GM12878 (cell line): Measurements from ENCODE around the gene RAMACL. TPM values are rescaled to one million over a fixed set of nuclear protein-coding genes. Genes with fewer than 3 reads are reported as not detected.

Experiments
- ATAC-seq: fragments of 200-7000 bp; cut with Tn5 transposase; 3 replicates; pipeline ENCODE4 v1.9.1; 2020; ENCODE audit warnings: mild to moderate bottlenecking, moderate library complexity
- BruUV-seq: library from RNA; stranded (reverse); fragments of 400-500 nt; replicated peaks from 2 replicates; lab custom pipeline; 2021; lab: Mats Ljungman, UMichigan
- CTCF ChIA-PET: fragments of 300-600 bp; sonication (Branson Sonifier 250); formaldehyde crosslinking; extraction: SDS; loops from one replicate; lab custom pipeline; 2021; ENCODE audit warnings: inconsistent platforms; lab: Yijun Ruan, JAX
- POLR2A ChIA-PET: fragments of 350-600 bp; formaldehyde crosslinking; extraction: SDS; loops from one replicate; lab custom pipeline; 2021; ENCODE audit warnings: inconsistent platforms; lab: Charles Lee
- RAD21 ChIA-PET: fragments of 300-600 bp; sonication (Branson Sonifier 250); formaldehyde crosslinking; loops from one replicate; lab custom pipeline; 2023; ENCODE audit warnings: antibody characterized with exemption; ENCODE audit not compliant: unreplicated experiment; lab: Charles Lee
- SMC1A ChIA-PET: fragments of 300-600 bp; sonication (Branson Sonifier 250); formaldehyde crosslinking; loops from one replicate; lab custom pipeline; 2023; ENCODE audit not compliant: unreplicated experiment, uncharacterized antibody; lab: Charles Lee
- DNase-seq: peaks from one replicate; pipeline ENCODE4 v3.0.0-alpha.2; 2011; ENCODE audit warnings: low read depth, low spot score
- FAIRE-seq: peaks from 3 replicates; lab custom pipeline; 2011; peaks lifted over from hg19 to GRCh38; lab: Jason Lieb, UNC
- H2AFZ ChIP-seq: 2 replicates; pipeline ENCODE4 v1.6.0; 2011; ENCODE audit warnings: low read depth, low read length, control low read depth; ENCODE audit not compliant: control insufficient read depth
- H3K27ac ChIP-seq: 2 replicates; pipeline ENCODE4 v1.5.1; 2011; ENCODE audit warnings: control low read depth; ENCODE audit not compliant: control insufficient read depth, insufficient read depth
- H3K27me3 ChIP-seq, 2 experiments: replicated peaks in 1 of 2; 2 replicates each; pipeline versions ENCODE4 v1.6.0 to v1.6.1; 2011; ENCODE audit warnings: low read length in 1 of 2; ENCODE audit not compliant: control insufficient read depth in 2 of 2, insufficient read depth in 2 of 2
- H3K36me3 ChIP-seq, 2 experiments: 2 replicates each; pipeline ENCODE4 v1.5.1; 2011; ENCODE audit warnings: low read length in 1 of 2; ENCODE audit not compliant: control insufficient read depth in 2 of 2, insufficient read depth in 2 of 2
- H3K4me1 ChIP-seq: 2 replicates; pipeline ENCODE4 v1.6.1; 2011; ENCODE audit warnings: mild to moderate bottlenecking, low read length, moderate library complexity, mixed read lengths; ENCODE audit not compliant: control insufficient read depth, insufficient read depth
- H3K4me2 ChIP-seq: 2 replicates; pipeline ENCODE4 v1.6.0; 2011; ENCODE audit warnings: control low read depth; ENCODE audit not compliant: control insufficient read depth, insufficient read depth
- H3K4me3 ChIP-seq: fragments of 200-600 bp; sonication (generic); 2 replicates; pipeline ENCODE4 v1.5.1; 2016
- H3K79me2 ChIP-seq: 2 replicates; pipeline ENCODE4 v1.6.0; 2011; ENCODE audit warnings: low read length; ENCODE audit not compliant: control insufficient read depth, insufficient read depth
- H3K9ac ChIP-seq: 2 replicates; pipeline ENCODE4 v1.8.0; 2011; ENCODE audit warnings: low read length, control low read depth, mixed read lengths; ENCODE audit not compliant: control insufficient read depth, insufficient read depth
- H3K9me3 ChIP-seq: replicated peaks from 3 replicates; pipeline ENCODE4 v1.5.1; 2011; ENCODE audit warnings: mild to moderate bottlenecking, low read length; ENCODE audit not compliant: control insufficient read depth, insufficient read depth
- H4K20me1 ChIP-seq: 2 replicates; pipeline ENCODE4 v1.6.0; 2011; ENCODE audit not compliant: control insufficient read depth, insufficient read depth
- ASH2L ChIP-seq: fragments of 300-600, 200-600 bp; sonication (generic); IDR thresholded peaks from 2 replicates; pipeline ENCODE4 v1.6.1; 2017; ENCODE audit warnings: low read depth, mild to moderate bottlenecking, borderline replicate concordance
- CBX3 ChIP-seq: fragments of 200-600 bp; sonication (generic); IDR thresholded peaks from 2 replicates; pipeline ENCODE4 v1.6.1; 2016; ENCODE audit warnings: low read depth, borderline replicate concordance
- EED ChIP-seq: sonication (generic); IDR thresholded peaks from 2 replicates; pipeline ENCODE4 v1.6.1; 2016; ENCODE audit warnings: antibody characterized with exemption, low read depth
- ELK1 ChIP-seq: IDR thresholded peaks from 2 replicates; pipeline ENCODE4 v1.6.1; 2012; ENCODE audit warnings: low read depth, low read length, improper control_type of control experiment
- GATAD2B ChIP-seq: fragments of 450-650 bp; conservative IDR thresholded peaks from 2 replicates; pipeline ENCODE4 v1.6.1; 2017; ENCODE audit warnings: low read depth, mild to moderate bottlenecking, moderate library complexity
- KLF5 ChIP-seq: fragments of 450-650 bp; IDR thresholded peaks from 2 replicates; pipeline ENCODE4 v1.6.1; 2014; ENCODE audit warnings: mild to moderate bottlenecking; ENCODE audit not compliant: partially characterized antibody
- MEF2B ChIP-seq: fragments of 450-650 bp; IDR thresholded peaks from 2 replicates; pipeline ENCODE4 v1.6.1; 2018; ENCODE audit warnings: mild to moderate bottlenecking, moderate library complexity; ENCODE audit not compliant: partially characterized antibody, poor library complexity, severe bottlenecking
- NR2C2 ChIP-seq: IDR thresholded peaks from 2 replicates; pipeline ENCODE4 v1.6.1; 2011; ENCODE audit warnings: borderline replicate concordance, low read depth; ENCODE audit not compliant: control insufficient read depth, insufficient read length
- RCOR1 ChIP-seq: conservative IDR thresholded peaks from 2 replicates; pipeline ENCODE4 v1.6.1; 2012; ENCODE audit warnings: low read depth, low read length, improper control_type of control experiment
- TAF1 ChIP-seq: IDR thresholded peaks from 2 replicates; pipeline ENCODE4 v1.6.1; 2011; ENCODE audit warnings: mild to moderate bottlenecking, low read depth, low read length, borderline replicate concordance
- ZNF24 ChIP-seq: fragments of 450-650 bp; IDR thresholded peaks from 2 replicates; pipeline ENCODE4 v1.6.1; 2017; ENCODE audit warnings: antibody characterized with exemption, mild to moderate bottlenecking
- ZNF274 ChIP-seq: IDR thresholded peaks from one replicate; pipeline ENCODE4 v1.8.0; 2011; ENCODE audit not compliant: insufficient read length, insufficient read depth
- ZNF384 ChIP-seq: IDR thresholded peaks from 2 replicates; pipeline ENCODE4 v1.6.1; 2012; ENCODE audit warnings: low read depth, mild to moderate bottlenecking, low read length, improper control_type of control experiment, borderline replicate concordance
- WGBS: methylation state at CpG from one replicate; pipeline ENCODE4 v1.1.6; 2016; ENCODE audit warnings: low lambda C conversion rate; ENCODE audit not compliant: insufficient replicate concordance, insufficient coverage; ENCODE audit errors: missing lambda C conversion rate; 5-methylcytosine and 5-hydroxymethylcytosine counted together
- in situ Hi-C: fragments of 300-500 bp; cut with MboI; formaldehyde crosslinking; loops from 9 replicates; pipeline ENCODE4 v1.14.3; 2018; ENCODE audit warnings: mixed read lengths
- intact Hi-C: fragments of 100-400 bp; cut with micrococcal nuclease; formaldehyde crosslinking; loops from one replicate; pipeline ENCODE4 v1.14.2; 2022; ENCODE audit not compliant: unreplicated experiment
- polyA plus RNA-seq, 11 experiments: library from polyadenylated mRNA; depleted of rRNA in 4 of 11; unstranded in 6 of 11; stranded (reverse) in 5 of 11; fragments of >200 nt; fragmentation: Nextera tagmentation in 4 of 11; fragmentation: Illumina TruSeq in 1 of 11; extraction: Ambion mirVana in 4 of 11; extraction: Trizol in 1 of 11; gene quantifications; 1 replicate in 1 of 11; 2 replicates in 10 of 11; pipeline versions ENCODE4 v1.2.1 to v1.2.3, GENCODE V29; 2011 to 2016; ENCODE audit warnings: inconsistent platforms in 2 of 11, missing spikeins in 2 of 11, low read depth in 1 of 11
- total RNA-seq, 4 experiments: library from RNA; depleted of rRNA in 3 of 4; stranded (reverse); fragments of >200 nt in 3 of 4; fragmentation: Illumina TruSeq in 1 of 4; extraction: Trizol in 1 of 4; gene quantifications; 2 replicates each; pipeline versions ENCODE4 v1.2.1 to v1.2.3, GENCODE V29; 2013 to 2021

RAMACL gene
- total and polyA plus RNA-seq, 10 of the 15 experiments (the other 5 are each of a cell fraction or from before 2014, with no cell fraction given): 0.09 to 1.3 (median 0.31) TPM; not detected in 1

- Histone ChIP-seq H3K4me2 (no peak overlapping the region), H3K9ac (no peak overlapping the region)
- POLR2A ChIA-PET: no interaction called here
Measured at GRCh38 chr6:166615059-166615770, 28.7 kb upstream of the RAMACL start.

More at GRCh38 chr6:166615059-166615770, 28.7 kb upstream of the RAMACL start:
- RAD21 ChIA-PET: no interaction called here
- no peak for TF ChIP-seq EED
- no peak for TF ChIP-seq GATAD2B
- no peak for TF ChIP-seq NR2C2
- TF ChIP-seq CBX3: no peak
- no peak for TF ChIP-seq MEF2B
- TF ChIP-seq ASH2L: no peak
- no peak for TF ChIP-seq ZNF384
- no peak for TF ChIP-seq ZNF274
- no peak for TF ChIP-seq TAF1
- no peak for TF ChIP-seq ELK1
- no peak for TF ChIP-seq ZNF24
- no peak for TF ChIP-seq RCOR1
- no peak for TF ChIP-seq KLF5
- no peaks in the 10 kb centered on the region; the same call in 1 of the 2 replicates for H4K20me1 ChIP-seq
- no peaks in the 10 kb centered on the region for H3K79me2 ChIP-seq
- SMC1A ChIA-PET: no interaction called here
- H3K27me3 ChIP-seq: no peaks in the 10 kb centered on the region
- DNase-seq (no peak), ATAC-seq (no peak), FAIRE-seq (no peak)
- H3K4me3 ChIP-seq: no peak overlapping the region
- in situ Hi-C loops: no loop called here
- CTCF ChIA-PET: no interaction called here
- intact Hi-C loops: no loop called here
- no TSS peak for BruUV-seq
- no peaks in the 10 kb centered on the region for H3K9me3 ChIP-seq
- no peak overlapping the region for H2AFZ ChIP-seq
- no peaks in the 10 kb centered on the region for H3K4me1 ChIP-seq
- 71% methylated on average over 21 of the region's 21 CpGs for WGBS
- H3K36me3 ChIP-seq: no peaks in the 10 kb centered on the region
- no peak overlapping the region for H3K27ac ChIP-seq
